Vagina (tissue), 2 donors: ENCODE data around the gene FXYD1.

Experiments
- POLR2AphosphoS5 ChIP-seq, 2 donors: sonication (generic); formaldehyde crosslinking; IDR thresholded peaks; one replicate each; pipeline ENCODE4 v1.9.0; 2017; ENCODE audit warnings: antibody characterized with exemption in 2 of 2, mild to moderate bottlenecking in 2 of 2, low read depth in 1 of 2; ENCODE audit not compliant: insufficient read depth in 1 of 2
- TF ChIP-seq, protein P1 (sequence below), 3 experiments: fragments of 450-650 bp in 2 of 3; fragments of 200-600 bp in 1 of 3; sonication (generic) in 1 of 3; IDR thresholded peaks; one replicate each; pipeline ENCODE4 v1.5.1; 2017 to 2019; ENCODE audit warnings: antibody characterized with exemption in 3 of 3, mild to moderate bottlenecking in 2 of 3, moderate library complexity in 2 of 3

DNA sequence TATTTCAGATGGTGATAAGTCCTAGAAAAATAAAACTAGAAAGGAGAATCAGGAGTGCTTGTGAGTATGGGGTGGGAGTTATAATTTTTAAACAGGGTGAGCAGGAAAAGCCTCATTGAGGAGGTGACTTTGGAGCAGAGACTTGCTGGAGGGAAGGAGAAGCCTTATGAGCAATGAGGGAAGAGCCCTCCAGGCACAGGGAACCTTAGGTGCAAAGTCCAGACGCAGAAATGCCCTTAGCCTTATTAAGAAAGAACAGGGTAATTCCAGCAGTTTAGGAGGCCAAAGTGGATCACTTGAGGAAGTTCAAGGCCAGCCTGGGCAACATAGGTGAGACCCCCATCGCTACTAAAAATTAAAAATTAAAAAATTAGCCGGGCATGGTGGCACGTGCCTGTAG is 44.0 kb upstream of the FXYD1 start:
- TF ChIP-seq, protein P1, sequence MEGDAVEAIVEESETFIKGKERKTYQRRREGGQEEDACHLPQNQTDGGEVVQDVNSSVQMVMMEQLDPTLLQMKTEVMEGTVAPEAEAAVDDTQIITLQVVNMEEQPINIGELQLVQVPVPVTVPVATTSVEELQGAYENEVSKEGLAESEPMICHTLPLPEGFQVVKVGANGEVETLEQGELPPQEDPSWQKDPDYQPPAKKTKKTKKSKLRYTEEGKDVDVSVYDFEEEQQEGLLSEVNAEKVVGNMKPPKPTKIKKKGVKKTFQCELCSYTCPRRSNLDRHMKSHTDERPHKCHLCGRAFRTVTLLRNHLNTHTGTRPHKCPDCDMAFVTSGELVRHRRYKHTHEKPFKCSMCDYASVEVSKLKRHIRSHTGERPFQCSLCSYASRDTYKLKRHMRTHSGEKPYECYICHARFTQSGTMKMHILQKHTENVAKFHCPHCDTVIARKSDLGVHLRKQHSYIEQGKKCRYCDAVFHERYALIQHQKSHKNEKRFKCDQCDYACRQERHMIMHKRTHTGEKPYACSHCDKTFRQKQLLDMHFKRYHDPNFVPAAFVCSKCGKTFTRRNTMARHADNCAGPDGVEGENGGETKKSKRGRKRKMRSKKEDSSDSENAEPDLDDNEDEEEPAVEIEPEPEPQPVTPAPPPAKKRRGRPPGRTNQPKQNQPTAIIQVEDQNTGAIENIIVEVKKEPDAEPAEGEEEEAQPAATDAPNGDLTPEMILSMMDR (IDR thresholded peaks at IDR 0.05) = no peak
- TF ChIP-seq POLR2AphosphoS5 (IDR thresholded peaks at IDR 0.05; ENCODE audit: insufficient read depth in 1 of 2, low read depth in 1 of 2) = no peak
